Head of caudate nucleus (tissue), 42 donors: Measurements from ENCODE around the gene CDT1.

ENCODE experiments used
- DNase-seq, 42 donors: peaks; one replicate each; pipeline versions ENCODE4 v3.0.0 to v3.0.0-alpha.2; 2020 to 2021; ENCODE audit warnings: mixed read lengths in 7 of 42
- intact Hi-C: fragments of 100-400 bp; cut with DNase I; formaldehyde crosslinking; loops from one replicate; pipeline ENCODE4 v1.15.0; 2022

CDT1 gene

DNA sequence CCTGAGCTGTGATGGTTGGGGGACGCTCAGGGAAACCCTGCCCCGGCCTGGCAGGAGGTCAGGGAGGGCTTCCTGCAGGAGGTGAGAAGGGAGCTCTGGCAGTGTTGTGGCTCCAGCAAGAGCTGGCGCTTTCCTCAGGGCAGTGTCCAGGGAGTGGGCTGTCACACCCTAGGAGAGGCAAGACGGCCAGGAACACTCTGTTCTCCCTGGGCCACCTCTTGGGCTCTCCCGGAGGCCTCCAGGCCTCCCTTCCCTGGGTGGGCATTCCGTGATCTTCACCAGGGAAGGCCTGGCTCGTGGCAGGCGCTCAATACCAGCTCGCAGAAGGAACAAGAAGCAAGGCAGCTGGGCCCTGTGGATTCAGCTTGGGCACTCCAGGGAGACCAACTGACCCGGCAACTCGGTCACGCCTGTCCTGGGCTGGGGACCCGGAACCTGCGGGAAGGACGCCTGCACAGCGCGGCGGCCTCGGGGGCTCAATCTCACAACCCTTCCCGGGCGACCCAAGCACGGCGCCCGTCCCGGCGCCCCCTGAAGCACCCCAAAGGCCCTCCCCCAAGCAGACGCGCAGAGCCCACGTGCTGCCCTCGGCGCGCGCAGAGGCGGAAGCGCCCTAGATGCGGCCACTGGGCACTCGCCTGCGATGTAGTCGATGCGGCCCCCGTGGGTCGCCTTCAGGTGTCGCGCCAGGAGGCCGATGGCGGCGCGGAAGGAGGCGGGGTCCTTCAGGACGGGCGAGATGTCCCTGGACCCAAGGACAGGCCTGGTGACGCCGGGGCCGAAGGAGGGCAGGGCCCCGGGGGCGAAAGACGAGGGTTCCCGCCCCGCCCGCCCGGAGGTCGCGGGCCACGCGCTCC, 7.6 kb downstream of the CDT1 start:
- DNase-seq: peak; percentile 62 to 93 (median 84)
- intact Hi-C loops: loop anchor here (5.0 kb wide), 1 partner anchor 46 kb away; the partner anchor contains the start of genes GALNS and TRAPPC2L

DNA sequence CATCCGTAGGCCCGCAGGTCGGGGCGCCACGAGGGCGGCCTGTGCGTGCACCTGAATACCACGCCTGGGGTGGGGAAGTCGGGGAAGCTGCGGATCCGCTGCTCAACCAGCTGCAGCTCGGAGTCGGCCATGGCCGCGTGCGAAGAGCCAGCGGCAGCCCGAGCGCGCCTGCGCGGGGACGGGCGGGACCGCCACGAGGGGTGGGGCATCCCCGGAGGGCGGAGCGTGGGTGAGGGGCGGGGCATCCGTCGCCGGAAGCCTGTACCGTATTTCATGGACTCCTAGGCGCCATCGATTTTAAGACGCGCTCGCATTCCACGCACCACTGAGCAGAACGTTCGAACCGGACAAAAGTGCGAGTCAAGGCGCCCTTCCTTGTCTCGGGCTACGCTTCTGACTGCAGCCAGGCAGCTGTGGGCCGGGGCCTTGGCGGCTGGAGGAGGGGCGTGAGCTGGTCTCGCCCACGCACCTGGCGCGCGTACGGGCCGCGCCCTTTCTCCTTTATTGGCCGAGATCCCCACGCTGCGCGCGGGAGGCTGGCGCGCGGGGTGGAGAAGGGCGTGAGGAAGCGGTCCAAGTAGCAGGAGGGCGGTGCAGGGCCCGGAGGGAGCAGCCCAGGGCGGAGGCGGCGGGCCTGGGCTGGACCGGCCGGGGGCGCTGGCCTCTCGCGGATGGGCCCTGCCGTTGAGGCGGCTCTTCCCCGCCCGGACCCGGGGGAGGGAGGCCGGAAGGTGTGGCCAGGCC, 8.4 kb downstream of the CDT1 start, which contains the start of gene APRT:
TSS of gene APRT (minus strand) at position 160 of the 744 bp plus-strand sequence. CDS start at position 131, 29 bp downstream.
- intact Hi-C loops: loop anchor here (5.0 kb wide), 1 partner anchor 45 kb away; the partner anchor contains the start of genes GALNS and TRAPPC2L
- peak; percentile 83 to 97 (median 94) for DNase-seq

DNA sequence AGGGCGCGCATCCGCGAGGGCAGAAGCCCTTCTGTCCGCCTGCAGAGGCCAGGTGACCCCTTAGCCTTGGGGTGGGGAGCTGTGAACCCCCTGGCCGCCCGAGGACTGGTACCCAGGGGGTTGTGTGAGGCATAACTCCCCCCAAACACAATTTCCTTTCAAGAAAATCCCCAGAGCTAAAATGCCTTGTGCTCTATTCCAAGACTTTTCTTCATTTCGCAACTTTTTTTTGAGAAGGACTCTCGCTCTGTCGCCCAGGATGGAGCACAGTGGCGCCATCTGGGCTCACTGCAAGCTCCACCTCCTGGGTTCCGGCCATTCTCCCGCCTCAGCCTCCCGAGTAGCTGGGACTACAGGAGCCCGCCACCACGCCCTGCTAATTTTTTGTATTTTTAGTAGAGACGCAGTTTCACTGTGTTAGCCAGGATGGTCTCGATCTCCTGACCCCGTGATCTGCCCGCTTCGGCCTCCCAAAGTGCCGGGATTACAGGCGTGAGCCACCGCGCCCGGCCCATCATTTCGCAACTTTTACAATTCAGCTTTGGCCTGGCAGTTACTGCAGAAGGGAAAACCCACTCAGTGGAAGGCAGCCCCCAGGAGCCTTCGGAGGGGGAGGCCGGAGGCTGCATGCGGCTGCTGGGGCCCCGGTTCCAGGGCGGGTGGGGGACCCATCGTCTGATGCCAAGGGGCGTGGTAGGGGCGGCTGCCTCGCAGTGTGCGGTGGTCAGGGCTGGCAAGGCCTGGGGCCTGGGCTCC, 9.1 kb downstream of the CDT1 start:
- intact Hi-C loops: loop anchor here (5.0 kb wide), 1 partner anchor 45 kb away; the partner anchor contains the start of genes GALNS and TRAPPC2L
- no peak for DNase-seq

DNA sequence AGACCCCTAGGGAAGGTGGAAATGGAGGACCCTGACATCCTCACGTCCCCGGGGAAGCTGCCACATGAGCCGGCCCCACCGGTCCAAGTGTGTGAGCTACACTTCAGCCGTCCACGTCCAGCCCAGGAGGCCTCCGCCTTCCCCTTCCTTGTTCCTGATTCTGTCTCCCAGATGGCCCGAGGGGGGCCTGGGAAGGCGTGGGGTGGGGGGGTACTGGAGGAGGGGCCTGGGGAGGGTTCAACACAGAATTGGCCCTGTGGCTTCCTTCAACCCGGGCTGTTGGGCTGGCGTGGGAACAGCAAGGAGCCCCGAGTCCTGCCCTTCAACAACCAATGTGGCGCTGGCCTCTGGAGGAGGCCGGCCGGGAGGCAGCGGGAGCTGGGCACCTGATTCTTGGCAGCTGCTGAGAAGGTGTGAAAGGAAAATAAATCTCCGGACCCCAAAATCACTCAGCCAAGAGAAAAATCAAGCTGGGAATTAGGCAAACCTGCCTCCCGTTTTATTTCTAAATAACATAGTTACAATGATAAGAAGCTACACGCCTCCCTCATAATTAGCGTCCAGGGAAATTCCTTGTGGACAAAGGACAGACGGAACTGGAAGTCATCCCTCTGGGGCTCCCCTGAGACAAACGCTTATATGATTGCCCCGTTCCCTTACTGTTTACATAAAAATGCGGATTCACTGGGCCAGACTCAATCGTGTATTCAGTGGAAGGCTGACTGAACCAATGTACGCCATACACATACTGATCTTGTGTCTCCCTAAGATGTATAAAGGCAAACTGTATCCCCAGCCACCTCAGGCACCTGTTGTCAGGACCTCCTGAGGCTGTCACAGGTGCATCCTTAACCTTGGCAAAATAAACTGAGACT, 9.9 kb downstream of the CDT1 start:
- no peak for DNase-seq
- intact Hi-C loops: loop anchor here (5.0 kb wide), 1 partner anchor 44 kb away; the partner anchor contains the start of genes GALNS and TRAPPC2L

DNA sequence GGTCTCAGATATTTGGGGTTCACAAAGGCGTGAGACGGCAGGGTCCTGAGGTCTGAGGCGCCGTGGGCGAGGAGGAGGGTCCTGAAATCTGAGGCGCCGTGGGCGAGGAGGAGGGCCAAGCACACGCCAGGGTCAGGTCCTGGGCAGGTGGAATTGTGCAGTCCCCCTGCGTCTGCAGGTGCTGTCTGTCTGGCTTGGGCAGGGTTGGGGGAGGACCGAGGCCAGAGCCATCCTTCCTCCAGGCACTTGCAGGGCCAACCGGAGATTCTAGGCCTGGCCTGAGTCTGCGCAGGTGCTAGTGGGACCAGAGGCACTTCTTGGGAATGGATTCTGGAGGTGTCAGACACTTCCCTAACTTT, 10.5 kb downstream of the CDT1 start:
- no peak for DNase-seq
- intact Hi-C loops: loop anchor here (5.0 kb wide), 1 partner anchor 43 kb away; the partner anchor contains the start of genes GALNS and TRAPPC2L

DNA sequence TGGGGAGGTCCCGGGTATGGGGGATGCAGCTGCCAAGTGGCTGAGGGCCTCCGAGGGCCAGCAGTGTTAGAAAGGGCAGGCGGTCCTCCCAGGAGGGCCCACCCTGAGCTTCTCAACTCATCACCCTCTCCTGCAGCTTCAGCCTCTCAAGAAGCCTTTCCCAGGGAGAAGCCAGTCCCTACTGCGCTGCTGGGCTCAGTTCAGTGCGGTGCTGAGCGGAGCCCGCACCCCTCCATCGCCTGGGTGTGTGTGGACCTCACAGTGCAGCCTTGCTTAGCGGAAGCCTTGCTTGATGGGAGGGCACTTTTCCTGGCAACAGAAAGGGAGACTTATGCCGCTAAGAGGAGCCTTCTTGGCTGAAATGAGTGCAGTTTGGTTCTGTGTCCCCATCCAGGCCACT, 11.6 kb downstream of the CDT1 start:
- no peak for DNase-seq
- intact Hi-C loops: no loop called here

DNA sequence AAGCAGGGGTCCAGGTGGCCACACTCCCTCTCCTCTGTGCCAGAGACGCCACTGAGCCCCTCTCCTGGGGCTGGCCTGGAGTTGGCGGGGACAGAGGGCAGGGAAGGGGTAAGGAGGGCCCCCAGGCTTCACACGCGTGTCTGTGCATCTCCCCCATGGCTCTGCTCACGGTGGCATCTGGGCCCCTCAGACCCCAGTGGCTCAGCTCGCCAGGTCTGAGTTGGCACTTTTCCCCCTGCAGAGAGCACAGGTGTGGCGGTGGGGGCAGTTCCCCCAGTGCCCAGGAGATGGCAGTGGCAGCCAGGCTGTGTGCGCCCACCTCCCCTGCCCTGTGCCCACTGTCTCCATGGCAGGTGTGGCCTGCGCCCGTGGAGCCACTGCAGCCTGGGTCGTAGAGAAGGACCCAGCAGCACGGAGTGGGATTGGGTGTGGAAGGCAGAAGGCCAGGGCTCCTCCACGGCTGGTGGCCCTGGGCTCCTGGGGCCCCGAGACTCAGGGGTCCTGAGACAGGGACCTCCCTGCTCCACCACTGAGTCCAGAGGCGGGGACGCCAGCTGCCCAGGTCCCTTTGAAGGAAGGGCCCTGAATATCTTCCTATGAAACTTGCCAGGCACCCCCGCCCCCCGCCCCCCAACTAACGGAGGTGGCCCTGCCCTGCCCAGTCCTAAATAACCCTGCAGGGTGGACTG, 12.5 kb downstream of the CDT1 start:
- intact Hi-C loops: no loop called here
- DNase-seq: peak in 22 of 42 donors; percentile 28 to 69 (median 46)

DNA sequence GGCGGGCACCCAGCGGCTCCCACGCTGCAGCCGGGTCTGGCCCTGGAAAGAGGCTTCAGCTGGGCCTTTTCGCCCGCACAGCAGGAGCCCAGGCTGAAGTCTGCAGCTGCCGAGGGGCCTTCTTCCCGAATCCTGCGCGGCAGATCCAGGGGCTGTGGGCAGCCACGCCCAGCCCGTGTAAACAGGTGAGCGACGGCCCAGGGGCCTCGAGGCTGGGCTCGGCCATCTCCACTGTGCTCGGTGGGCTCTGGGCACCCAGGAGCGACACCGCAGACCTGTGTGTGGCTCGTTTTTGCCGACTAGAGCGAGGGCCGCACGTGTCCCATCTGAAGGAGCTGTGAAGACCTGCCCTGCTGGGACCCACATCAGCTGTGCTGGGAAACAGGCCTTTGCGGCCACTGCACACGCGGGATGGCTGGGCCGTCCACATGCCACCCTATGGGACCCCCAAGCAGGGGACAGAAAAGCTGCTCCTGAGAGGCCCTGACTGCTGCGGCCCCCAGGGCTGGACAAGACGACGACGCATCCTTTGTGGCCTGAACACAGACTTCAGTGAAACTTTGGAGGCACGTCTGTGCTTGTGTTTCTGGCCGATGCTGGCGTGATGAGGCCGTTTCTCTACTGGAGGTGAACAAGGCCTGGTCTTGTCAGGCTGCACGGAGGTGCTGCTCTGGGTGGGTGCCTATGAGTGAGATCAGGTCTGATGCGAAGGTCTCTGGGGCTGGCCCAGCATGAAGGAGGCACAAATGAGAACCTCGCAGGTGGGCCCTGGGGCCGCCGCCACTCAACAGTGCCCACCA, 13.3 kb downstream of the CDT1 start:
- intact Hi-C loops: no loop called here
- DNase-seq: no peak

DNA sequence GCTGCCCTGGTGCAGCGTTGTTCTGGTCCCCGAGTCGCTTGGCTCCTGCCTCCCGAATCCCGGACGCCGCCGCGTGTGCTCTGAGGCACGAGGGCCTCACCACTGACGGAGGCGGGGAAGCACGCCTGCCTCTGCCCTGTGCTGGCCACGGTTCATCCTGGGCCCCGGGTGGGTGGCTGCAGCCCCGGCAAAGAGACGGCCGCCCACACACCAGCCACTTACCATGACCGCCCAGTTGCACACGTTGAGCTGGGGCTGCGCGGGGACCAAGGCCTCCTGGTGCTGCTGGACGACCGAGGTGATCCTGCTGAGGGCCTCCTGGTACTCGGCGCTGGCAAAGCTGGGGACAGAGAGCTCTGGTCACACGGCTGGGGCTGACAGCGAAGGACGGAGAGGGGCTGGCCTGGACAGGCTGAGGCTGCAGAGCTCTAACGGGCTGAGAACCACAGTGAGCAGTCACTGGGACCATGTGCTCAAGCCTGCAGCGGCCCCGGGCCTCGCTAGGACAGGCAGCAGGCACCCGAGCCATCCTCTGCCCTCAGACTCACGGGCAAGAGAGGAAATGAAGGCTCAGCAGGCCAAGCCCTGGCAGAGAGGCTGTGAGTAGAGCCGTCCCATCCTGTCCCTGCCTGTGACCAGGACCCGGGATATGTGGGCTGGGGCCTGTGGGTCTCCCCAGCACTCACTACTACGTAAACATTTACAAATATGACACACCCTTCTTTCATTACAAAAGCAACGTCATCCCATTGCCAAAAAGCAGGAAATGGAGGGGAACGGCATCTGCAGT, 14.4 kb downstream of the CDT1 start:
- intact Hi-C loops: no loop called here
- no peak for DNase-seq

DNA sequence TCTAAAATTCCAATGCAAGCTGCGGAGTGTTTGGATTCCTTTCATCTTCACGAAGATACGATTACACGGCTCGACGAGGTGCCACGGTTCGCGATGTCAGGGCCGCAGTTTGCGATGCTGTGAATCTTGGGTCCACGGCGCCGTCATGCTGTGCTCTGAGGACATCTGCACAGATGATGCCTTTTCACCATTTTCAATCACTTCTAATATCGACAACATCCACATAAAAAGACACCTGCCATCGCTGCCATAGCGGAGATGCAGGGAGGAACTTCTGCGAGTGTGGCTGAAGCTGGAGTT, 14.9 kb downstream of the CDT1 start:
- DNase-seq: no peak
- intact Hi-C loops: no loop called here

DNA sequence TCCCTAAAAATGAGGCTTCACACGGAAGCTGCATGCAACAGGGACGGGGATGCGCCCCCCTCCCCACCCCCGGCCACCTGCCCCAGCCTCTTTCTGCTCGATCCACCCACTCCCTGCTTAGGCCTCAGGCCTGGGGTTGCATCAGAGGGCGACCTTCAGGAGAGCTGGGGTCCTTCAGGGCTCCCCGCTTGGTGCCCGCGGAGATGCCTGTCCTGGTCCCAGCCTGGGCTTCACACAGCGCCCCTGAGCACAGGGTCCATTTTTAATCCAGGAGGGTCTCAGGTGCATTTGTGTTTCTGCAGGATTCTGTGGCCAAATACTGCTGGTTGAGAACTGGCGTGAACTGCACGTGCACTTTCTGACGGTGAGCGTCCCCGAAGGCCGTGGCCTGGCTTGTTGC, 15.5 kb downstream of the CDT1 start:
- intact Hi-C loops: no loop called here

DNA sequence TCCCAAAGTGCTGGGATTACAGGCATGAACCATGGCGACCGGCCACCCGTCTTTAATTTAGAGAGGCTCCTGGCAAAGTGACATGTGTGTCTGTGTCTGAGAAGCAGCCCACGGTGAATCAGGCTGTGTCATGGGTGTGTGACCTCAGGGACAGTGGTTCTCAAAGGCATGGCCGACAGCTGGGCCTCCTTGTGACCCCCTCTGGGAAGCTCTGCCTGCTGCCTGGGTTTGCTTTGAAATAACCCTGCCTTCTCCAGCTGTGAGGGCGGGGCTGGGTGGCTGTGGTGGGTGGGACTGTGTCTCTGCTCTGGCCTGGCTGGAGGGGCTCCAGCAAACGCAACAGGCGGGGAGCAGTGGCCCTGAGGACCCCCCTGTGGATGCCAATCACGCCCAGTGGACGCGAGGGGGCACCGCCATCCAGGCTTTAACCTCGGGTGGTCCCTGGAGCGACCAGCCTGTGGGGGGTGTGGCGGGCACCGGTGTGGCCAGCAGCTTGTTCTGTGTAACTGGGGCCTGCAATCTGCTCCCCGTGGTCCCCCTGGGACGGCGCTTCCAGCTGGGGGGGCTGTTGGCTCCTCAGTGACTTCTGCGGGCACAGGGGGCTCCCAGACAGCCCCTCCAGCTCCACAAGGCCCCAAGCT, 16.9 kb downstream of the CDT1 start:
- intact Hi-C loops: no loop called here
- no peak for DNase-seq

More for the DNA sequence above, 15.5 kb downstream of the CDT1 start:
- DNase-seq: no peak

DNA sequence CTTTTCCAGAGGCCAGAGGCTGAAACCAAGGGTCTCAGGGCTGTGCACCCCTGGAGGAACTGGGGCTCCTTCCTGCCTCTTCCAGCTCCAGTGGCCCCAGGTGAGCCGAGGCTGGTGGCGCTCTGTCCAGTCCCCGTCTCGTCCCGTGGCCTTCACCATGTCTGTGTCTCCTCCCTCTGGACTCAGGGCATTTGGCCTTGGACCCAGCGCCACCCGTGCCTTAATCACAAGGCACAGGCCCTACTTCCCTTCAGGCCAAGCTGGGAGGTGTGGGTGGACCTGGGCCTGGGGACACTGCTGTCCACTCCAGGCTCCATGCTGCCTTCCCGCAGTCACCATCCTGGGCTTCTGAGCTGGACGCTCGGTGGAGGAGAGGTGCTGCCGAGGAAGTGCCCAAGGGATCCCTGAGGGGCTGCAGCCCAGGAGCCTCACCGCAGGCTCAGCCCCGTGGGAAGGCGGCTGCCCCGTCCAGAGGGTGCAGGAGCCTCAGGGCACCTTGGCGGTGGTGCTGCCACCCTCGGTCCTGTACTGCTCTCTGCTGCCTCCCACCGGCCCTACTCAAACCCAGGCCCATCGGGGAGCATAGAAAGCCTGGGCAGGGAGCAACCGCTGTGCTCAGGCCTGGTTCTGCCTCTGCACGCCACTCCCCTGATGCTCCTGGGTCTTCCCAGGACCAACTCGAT, 17.7 kb downstream of the CDT1 start:
- DNase-seq: no peak
- intact Hi-C loops: no loop called here

DNA sequence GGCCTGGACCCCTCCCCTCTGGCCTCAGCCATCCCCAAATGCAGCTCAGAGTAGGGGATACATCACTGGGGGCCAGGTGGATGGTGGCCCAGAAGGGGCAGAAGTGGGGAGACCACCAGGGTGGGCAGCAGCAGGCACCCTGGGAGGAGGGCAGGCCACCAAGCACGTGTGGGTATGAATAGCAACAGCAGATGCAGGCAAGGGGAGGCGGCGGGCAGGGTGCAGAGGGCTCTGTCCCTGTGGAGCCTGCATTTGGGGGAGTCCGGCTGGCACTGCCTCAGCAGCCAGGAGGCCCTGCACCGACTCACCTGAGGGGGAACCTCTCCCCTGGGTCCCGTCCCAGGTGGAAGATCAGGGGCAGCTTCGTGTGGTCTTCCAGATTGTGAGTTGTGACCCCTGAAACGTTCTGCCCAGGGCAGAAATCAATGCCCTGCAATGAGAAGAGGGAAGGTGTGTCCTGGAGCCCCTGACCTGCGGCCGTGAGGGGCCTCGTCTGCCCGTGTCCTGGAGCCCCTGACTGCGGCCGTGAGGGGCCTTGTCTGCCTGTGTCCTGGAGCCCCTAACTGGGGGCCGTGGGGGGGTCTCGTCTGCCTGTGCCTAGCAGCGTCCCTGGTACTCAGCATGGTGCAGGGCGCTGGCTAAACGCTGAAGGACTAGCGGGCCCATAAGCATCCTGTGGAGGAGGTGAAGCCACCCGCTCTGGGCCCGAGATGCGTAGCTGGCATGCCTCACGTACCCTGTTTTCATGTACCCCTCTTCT, 18.9 kb downstream of the CDT1 start:
- intact Hi-C loops: no loop called here
- no peak for DNase-seq
